ENCODE measurements around the gene PRKCE.

- no peak for TF ChIP-seq POLR2A (IDR thresholded peaks at IDR 0.05)
- TF ChIP-seq, protein P1, sequence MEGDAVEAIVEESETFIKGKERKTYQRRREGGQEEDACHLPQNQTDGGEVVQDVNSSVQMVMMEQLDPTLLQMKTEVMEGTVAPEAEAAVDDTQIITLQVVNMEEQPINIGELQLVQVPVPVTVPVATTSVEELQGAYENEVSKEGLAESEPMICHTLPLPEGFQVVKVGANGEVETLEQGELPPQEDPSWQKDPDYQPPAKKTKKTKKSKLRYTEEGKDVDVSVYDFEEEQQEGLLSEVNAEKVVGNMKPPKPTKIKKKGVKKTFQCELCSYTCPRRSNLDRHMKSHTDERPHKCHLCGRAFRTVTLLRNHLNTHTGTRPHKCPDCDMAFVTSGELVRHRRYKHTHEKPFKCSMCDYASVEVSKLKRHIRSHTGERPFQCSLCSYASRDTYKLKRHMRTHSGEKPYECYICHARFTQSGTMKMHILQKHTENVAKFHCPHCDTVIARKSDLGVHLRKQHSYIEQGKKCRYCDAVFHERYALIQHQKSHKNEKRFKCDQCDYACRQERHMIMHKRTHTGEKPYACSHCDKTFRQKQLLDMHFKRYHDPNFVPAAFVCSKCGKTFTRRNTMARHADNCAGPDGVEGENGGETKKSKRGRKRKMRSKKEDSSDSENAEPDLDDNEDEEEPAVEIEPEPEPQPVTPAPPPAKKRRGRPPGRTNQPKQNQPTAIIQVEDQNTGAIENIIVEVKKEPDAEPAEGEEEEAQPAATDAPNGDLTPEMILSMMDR (IDR thresholded peaks at IDR 0.05), result no peak
These were observed 189.0 kb downstream of the PRKCE start for GRCh38 chr2:45840481-45840880.
